B cell (primary cell): ENCODE data around the gene MYO10. TPM values are rescaled to one million over a fixed set of nuclear protein-coding genes. Genes with fewer than 3 reads are reported as not detected.

ENCODE experiments used
- ATAC-seq: fragments of 200-7000 bp; cut with Tn5 transposase; one replicate; pipeline ENCODE4 v1.10.0; 2021; ENCODE audit warnings: low read depth, mild to moderate bottlenecking, moderate number of reproducible peaks, moderate library complexity
- CTCF ChIA-PET: fragments of 350-600 bp; sonication (Branson Sonifier 250); formaldehyde crosslinking; loops from one replicate; lab custom pipeline; 2021; ENCODE audit warnings: antibody characterized with exemption, inconsistent platforms; lab: Charles Lee
- POLR2A ChIA-PET: fragments of 350-600 bp; sonication (Branson Sonifier 250); formaldehyde crosslinking; loops from one replicate; lab custom pipeline; 2021; ENCODE audit warnings: antibody characterized with exemption; lab: Charles Lee
- DNase-seq: peaks from one replicate; pipeline ENCODE4 v3.0.0; 2013
- H2AFZ ChIP-seq: 2 replicates; pipeline ENCODE4 v1.6.1; 2012; ENCODE audit warnings: mild to moderate bottlenecking, low read depth, low read length; ENCODE audit not compliant: insufficient read depth, poor library complexity, severe bottlenecking
- H3K27ac ChIP-seq, 2 donors: 1 replicate in 1 of 2; 2 replicates in 1 of 2; pipeline ENCODE4 v1.5.1; 2012 to 2013; ENCODE audit warnings: low read length in 2 of 2, mild to moderate bottlenecking in 2 of 2, moderate library complexity in 1 of 2
- H3K27me3 ChIP-seq, 4 experiments: fragments of 200-600 bp in 1 of 4; sonication (generic) in 1 of 4; replicated peaks in 1 of 4; 1 replicate in 2 of 4; 2 replicates in 2 of 4; pipeline versions ENCODE4 v1.6.1 to v1.7.0; 2013 to 2016; ENCODE audit warnings: low read length in 3 of 4, mild to moderate bottlenecking in 2 of 4, mixed read lengths in 1 of 4, moderate library complexity in 1 of 4; ENCODE audit not compliant: insufficient read depth in 4 of 4, control insufficient read depth in 3 of 4; ENCODE audit errors: control extremely low read depth in 1 of 4
- H3K36me3 ChIP-seq, 2 experiments: replicated peaks in 1 of 2; 1 replicate in 1 of 2; 2 replicates in 1 of 2; pipeline versions ENCODE4 v1.6.1 to v1.7.1; 2013; ENCODE audit warnings: low read length in 1 of 2; ENCODE audit not compliant: insufficient read depth in 2 of 2, control insufficient read depth in 1 of 2; ENCODE audit errors: control extremely low read depth in 1 of 2, extremely low read depth in 1 of 2
- H3K4me1 ChIP-seq, 2 donors: fragments of 200-600 bp in 1 of 2; sonication (generic) in 1 of 2; 1 replicate in 1 of 2; 2 replicates in 1 of 2; pipeline versions ENCODE4 v1.5.1 to v1.6.1; 2013 to 2017; ENCODE audit warnings: low read length in 2 of 2; ENCODE audit not compliant: control insufficient read depth in 2 of 2, insufficient read depth in 2 of 2
- H3K4me2 ChIP-seq: replicated peaks from 2 replicates; pipeline ENCODE3; 2012; ENCODE audit warnings: mild to moderate bottlenecking, low read depth, low read length; ENCODE audit not compliant: poor library complexity, severe bottlenecking
- H3K4me3 ChIP-seq, 5 experiments: fragments of 200-600 bp in 1 of 5; sonication (generic) in 1 of 5; 1 replicate in 3 of 5; 2 replicates in 2 of 5; pipeline versions ENCODE4 v1.5.1 to v1.7.0; 2011 to 2016; ENCODE audit warnings: low read length in 4 of 5, mild to moderate bottlenecking in 4 of 5, low read depth in 2 of 5, control low read depth in 1 of 5, moderate library complexity in 1 of 5; ENCODE audit not compliant: insufficient read depth in 1 of 5; ENCODE audit errors: control extremely low read depth in 1 of 5, extremely low read depth in 1 of 5
- H3K79me2 ChIP-seq: fragments of 200-600 bp; sonication (generic); one replicate; pipeline ENCODE4 v1.6.0; 2016; ENCODE audit warnings: low read length; ENCODE audit not compliant: control insufficient read depth, insufficient read depth
- H3K9ac ChIP-seq: fragments of 200-600 bp; sonication (generic); 2 replicates; pipeline ENCODE4 v1.6.1; 2017; ENCODE audit warnings: mild to moderate bottlenecking, low read length, moderate library complexity
- H3K9me3 ChIP-seq, 3 donors: one replicate each; pipeline versions ENCODE4 v1.6.1 to v1.7.1; 2013; ENCODE audit warnings: low read length in 2 of 3; ENCODE audit not compliant: control insufficient read depth in 2 of 3, insufficient read depth in 1 of 3; ENCODE audit errors: control extremely low read depth in 1 of 3
- H4K20me1 ChIP-seq: 2 replicates; pipeline ENCODE4 v1.6.0; 2012; ENCODE audit warnings: mild to moderate bottlenecking, low read length; ENCODE audit not compliant: insufficient read depth, control insufficient read depth, poor library complexity, severe bottlenecking
- H3K27ac Mint-ChIP-seq: one replicate; pipeline ENCODE4 v1.8.0; 2021; ENCODE audit warnings: mixed read lengths
- H3K27me3 Mint-ChIP-seq: one replicate; pipeline ENCODE4 v1.8.0; 2021; ENCODE audit warnings: mixed read lengths
- H3K4me1 Mint-ChIP-seq: one replicate; pipeline ENCODE4 v1.8.0; 2021; ENCODE audit warnings: mixed read lengths
- H3K4me3 Mint-ChIP-seq: one replicate; pipeline ENCODE4 v1.8.0; 2021; ENCODE audit warnings: mixed read lengths
- H3K9me3 Mint-ChIP-seq: one replicate; pipeline ENCODE4 v1.8.0; 2022; ENCODE audit warnings: mixed read lengths; ENCODE audit not compliant: insufficient read depth
- EZH2 ChIP-seq: IDR thresholded peaks from 2 replicates; pipeline ENCODE4 v1.6.1; 2012; ENCODE audit warnings: borderline replicate concordance, low read depth, mild to moderate bottlenecking, moderate library complexity, low read length; ENCODE audit not compliant: insufficient read depth, poor library complexity, severe bottlenecking
- WGBS: methylation state at CpG from one replicate; pipeline ENCODE4 v1.1.5; 2013; ENCODE audit warnings: missing lambda C conversion rate; ENCODE audit not compliant: insufficient coverage; 5-methylcytosine and 5-hydroxymethylcytosine counted together
- intact Hi-C: fragments of 100-400 bp; cut with micrococcal nuclease; formaldehyde crosslinking; loops from one replicate; pipeline ENCODE4 v1.10.0; 2022
- polyA plus RNA-seq: library from polyadenylated mRNA; depleted of rRNA; stranded (reverse); fragments of >200 nt; gene quantifications from 2 replicates; pipeline ENCODE4 v1.2.3, GENCODE V29; 2012
- total RNA-seq, 2 donors: library from RNA; stranded (reverse); fragments of 120-200 nt in 1 of 2; gene quantifications; 1 replicate in 1 of 2; 2 replicates in 1 of 2; pipeline versions ENCODE4 v1.2.3 to v1.2.4, GENCODE V29; 2013 to 2022
- TF ChIP-seq, protein P1 (sequence below): fragments of 200-600 bp; IDR thresholded peaks from one replicate; pipeline ENCODE4 v1.8.0; 2022; ENCODE audit warnings: antibody characterized with exemption, mild to moderate bottlenecking

Gene MYO10
- total and polyA plus RNA-seq, 2 donors (not counting 1 experiment from before 2014, with no cell fraction given), result 0.10 TPM; not detected in 1

DNA sequence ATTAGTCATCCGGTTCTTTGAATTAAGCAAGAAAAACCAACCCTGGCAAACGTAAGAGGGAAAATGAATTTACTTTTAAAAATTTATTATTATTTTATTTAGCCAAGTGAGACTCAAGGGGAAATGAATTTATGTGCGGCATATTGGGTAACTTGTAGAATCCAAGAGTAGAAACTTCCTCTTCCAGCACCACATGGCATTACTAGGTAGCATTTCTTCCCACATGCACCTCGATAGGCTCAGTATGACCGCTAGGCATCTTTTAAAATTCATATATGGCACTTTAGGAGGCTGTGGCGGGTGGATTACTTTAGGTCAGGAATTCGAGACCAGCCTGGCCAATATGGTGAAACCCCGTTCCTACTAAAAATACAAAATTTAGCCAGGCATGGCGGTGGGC, 17.6 kb upstream of the MYO10 start:
- Histone ChIP-seq H3K9ac (no peak overlapping the region), H3K4me2 (no peak overlapping the region), H3K4me3 (no peak overlapping the region), H3K27me3 (no peaks in the 10 kb centered on the region), H4K20me1 (no peaks in the 10 kb centered on the region), H3K9me3 (peaks cover 0 to 14% (median 0%) of the 10 kb centered on the region in 3 donors), H3K27ac (no peak overlapping the region), H3K4me1 (no peaks in the 10 kb centered on the region), H3K79me2 (no peaks in the 10 kb centered on the region), H3K36me3 (no peaks in the 10 kb centered on the region), H2AFZ (no peak overlapping the region)
- Mint-ChIP-seq H3K4me3 (no peak overlapping the region), H3K9me3 (peaks cover 2% of the 10 kb centered on the region), H3K4me1 (no peaks in the 10 kb centered on the region), H3K27ac (no peak overlapping the region), H3K27me3 (peaks cover 6% of the 10 kb centered on the region)
- WGBS, result 89% methylated on average over 3 of the region's 9 CpGs
- no peak for TF ChIP-seq EZH2
- TF ChIP-seq, protein P1, sequence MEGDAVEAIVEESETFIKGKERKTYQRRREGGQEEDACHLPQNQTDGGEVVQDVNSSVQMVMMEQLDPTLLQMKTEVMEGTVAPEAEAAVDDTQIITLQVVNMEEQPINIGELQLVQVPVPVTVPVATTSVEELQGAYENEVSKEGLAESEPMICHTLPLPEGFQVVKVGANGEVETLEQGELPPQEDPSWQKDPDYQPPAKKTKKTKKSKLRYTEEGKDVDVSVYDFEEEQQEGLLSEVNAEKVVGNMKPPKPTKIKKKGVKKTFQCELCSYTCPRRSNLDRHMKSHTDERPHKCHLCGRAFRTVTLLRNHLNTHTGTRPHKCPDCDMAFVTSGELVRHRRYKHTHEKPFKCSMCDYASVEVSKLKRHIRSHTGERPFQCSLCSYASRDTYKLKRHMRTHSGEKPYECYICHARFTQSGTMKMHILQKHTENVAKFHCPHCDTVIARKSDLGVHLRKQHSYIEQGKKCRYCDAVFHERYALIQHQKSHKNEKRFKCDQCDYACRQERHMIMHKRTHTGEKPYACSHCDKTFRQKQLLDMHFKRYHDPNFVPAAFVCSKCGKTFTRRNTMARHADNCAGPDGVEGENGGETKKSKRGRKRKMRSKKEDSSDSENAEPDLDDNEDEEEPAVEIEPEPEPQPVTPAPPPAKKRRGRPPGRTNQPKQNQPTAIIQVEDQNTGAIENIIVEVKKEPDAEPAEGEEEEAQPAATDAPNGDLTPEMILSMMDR, result no peak
- ChIA-PET POLR2A (no interaction called here), CTCF (interaction anchor here (0.6 kb wide), 1 partner anchor 179 kb away, joined by 4 read pairs; no protein-coding TSS in a partner anchor)
- DNase-seq, result no peak
- intact Hi-C loops, result no loop called here
- no peak for ATAC-seq

DNA sequence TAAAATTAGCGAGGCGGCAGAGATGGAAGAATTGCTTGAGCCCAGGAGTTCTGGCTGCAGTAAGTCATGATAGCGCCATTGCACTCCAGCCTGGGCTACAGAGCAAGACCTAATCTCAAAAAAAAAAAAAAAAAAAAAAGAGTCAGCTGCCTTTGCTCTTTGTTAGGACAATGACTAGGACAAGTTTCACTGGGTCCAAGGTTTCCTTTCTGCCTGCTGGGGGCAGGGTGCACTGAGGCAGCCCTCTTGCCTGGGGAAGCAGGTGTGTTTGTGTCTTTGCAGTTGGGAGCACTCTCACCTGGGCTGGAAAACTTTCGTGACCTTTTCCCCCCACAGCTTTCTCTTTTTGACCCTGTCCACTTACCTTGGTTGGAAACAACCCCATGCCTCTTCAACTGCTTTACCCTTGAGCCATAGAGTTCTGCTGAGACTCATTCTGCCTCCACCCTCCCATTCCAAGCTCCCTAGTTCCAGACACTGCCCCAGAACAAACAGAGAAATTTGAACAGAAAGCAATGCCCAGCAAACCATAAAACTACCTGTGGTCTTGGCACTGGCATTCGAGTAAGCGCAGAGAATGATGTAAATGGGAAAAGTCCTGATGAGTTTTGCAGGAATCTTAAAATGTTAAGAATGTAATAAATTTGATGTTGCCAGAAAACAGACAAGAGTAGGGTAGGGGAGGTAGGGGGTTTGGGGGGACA, 17.0 kb upstream of the MYO10 start:
- H3K9me3 ChIP-seq, result peaks cover 0 to 12% (median 0%) of the 10 kb centered on the region in 3 donors
- H3K4me2 ChIP-seq, result no peak overlapping the region
- Mint-ChIP-seq H3K27ac (no peak overlapping the region), H3K9me3 (peaks cover 2% of the 10 kb centered on the region), H3K27me3 (peaks cover 6% of the 10 kb centered on the region), H3K4me3 (no peak overlapping the region), H3K4me1 (no peaks in the 10 kb centered on the region)
- H3K36me3 ChIP-seq, result no peaks in the 10 kb centered on the region
- no peaks in the 10 kb centered on the region for H3K27me3 ChIP-seq
- CTCF ChIA-PET, result no interaction called here
- WGBS, result 94% methylated on average over 2 of the region's 6 CpGs
- ATAC-seq (no peak), DNase-seq (no peak)
- H4K20me1 ChIP-seq, result no peaks in the 10 kb centered on the region
- no peak overlapping the region for H3K4me3 ChIP-seq
- H3K79me2 ChIP-seq, result no peaks in the 10 kb centered on the region
- intact Hi-C loops, result no loop called here
- no peak overlapping the region for H2AFZ ChIP-seq
- TF ChIP-seq EZH2, result no peak
- TF ChIP-seq, protein P1, result no peak
- POLR2A ChIA-PET, result no interaction called here
- H3K4me1 ChIP-seq, result no peaks in the 10 kb centered on the region
- no peak overlapping the region for H3K9ac ChIP-seq
- no peak overlapping the region for H3K27ac ChIP-seq
